Middle frontal gyrus (tissue), 1 donor: ENCODE data around the gene UROC1.

Experiments
- DNase-seq: peaks from one replicate; pipeline ENCODE4 v3.0.0-alpha.2; 2015; ENCODE audit warnings: low spot score; ENCODE audit errors: extremely low spot score

Gene UROC1

GRCh38 chr3:126480861-126481260 is 36.7 kb downstream of the UROC1 start:
- DNase-seq = no peak

- DNase-seq = no peak
Observed at GRCh38 chr3:126480206-126480605, 37.4 kb downstream of the UROC1 start.

GRCh38 chr3:126479642-126480041 is 37.9 kb downstream of the UROC1 start:
- DNase-seq = no peak

GRCh38 chr3:126478581-126479310 is 38.8 kb downstream of the UROC1 start:
- no peak for DNase-seq

- no peak for DNase-seq
Observed at GRCh38 chr3:126477061-126477380, 40.6 kb downstream of the UROC1 start.

GRCh38 chr3:126476166-126477060 is 41.2 kb downstream of the UROC1 start:
- no peak for DNase-seq

- DNase-seq = peak; percentile 83
Observed at GRCh38 chr3:126475413-126476114, 42.0 kb downstream of the UROC1 start, which contains the start of gene ZXDC. TSS of gene ZXDC (minus strand) at chr3:126475891. CDS start at chr3:126475865, 26 bp downstream.

- DNase-seq = no peak
Observed at GRCh38 chr3:126474498-126475412, 42.8 kb downstream of the UROC1 start.

GRCh38 chr3:126473292-126474168 is 44.0 kb downstream of the UROC1 start:
- DNase-seq = no peak

- no peak for DNase-seq
Observed at GRCh38 chr3:126472277-126473006, 45.1 kb downstream of the UROC1 start.

GRCh38 chr3:126469479-126469878 is 48.1 kb downstream of the UROC1 start:
- no peak for DNase-seq

- no peak for DNase-seq
Observed at GRCh38 chr3:126468028-126468891, 49.3 kb downstream of the UROC1 start.

- no peak for DNase-seq
Observed at GRCh38 chr3:126467611-126467955, 50.0 kb downstream of the UROC1 start.

- DNase-seq = no peak
Observed at GRCh38 chr3:126466886-126467610, 50.5 kb downstream of the UROC1 start.

GRCh38 chr3:126465928-126466544 is 51.5 kb downstream of the UROC1 start:
- DNase-seq = no peak

- no peak for DNase-seq
Observed at GRCh38 chr3:126464997-126465396, 52.6 kb downstream of the UROC1 start.

- no peak for DNase-seq
Observed at GRCh38 chr3:126464494-126464893, 53.1 kb downstream of the UROC1 start.
